ENCODE data around the gene ADORA2A. TPM values are rescaled to one million over a fixed set of nuclear protein-coding genes. Genes with fewer than 3 reads are reported as not detected.

ADORA2A gene
- polyA plus RNA-seq, 2 of the 4 experiments (the other 2 are of a cell fraction), result 0.48 to 1.8 TPM

GRCh38 chr22:24419475-24419850, 7.9 kb upstream of the ADORA2A start:
- Histone ChIP-seq H3K4me1 (no peaks in the 10 kb centered on the region), H3K4me2 (no peak overlapping the region), H3K4me3 (no peak overlapping the region), H3K9me3 (no peaks in the 10 kb centered on the region), H3K27ac (no peak overlapping the region)
- FAIRE-seq (no peak), DNase-seq (ENCODE audit: low read depth in 1 of 2, low spot score in 1 of 2) (no peak), ATAC-seq (no peak)
- CTCF ChIA-PET, result interaction anchor here (1.0 to 3.6 kb wide), 2 partner anchors 86 to 102 kb away, joined by 5 to 32 read pairs; no protein-coding TSS in a partner anchor
- 67% methylated on average over 3 of the region's 7 CpGs for WGBS (ENCODE audit: missing lambda C conversion rate)
- POLR2A ChIA-PET, result no interaction called here
- TF ChIP-seq ZC3H11A (IDR thresholded peaks at IDR 0.05), result no peak
- no peak for TF ChIP-seq CHD2 (IDR thresholded peaks at IDR 0.05; ENCODE audit: low read length, partially characterized antibody)
- TF ChIP-seq, protein P1, sequence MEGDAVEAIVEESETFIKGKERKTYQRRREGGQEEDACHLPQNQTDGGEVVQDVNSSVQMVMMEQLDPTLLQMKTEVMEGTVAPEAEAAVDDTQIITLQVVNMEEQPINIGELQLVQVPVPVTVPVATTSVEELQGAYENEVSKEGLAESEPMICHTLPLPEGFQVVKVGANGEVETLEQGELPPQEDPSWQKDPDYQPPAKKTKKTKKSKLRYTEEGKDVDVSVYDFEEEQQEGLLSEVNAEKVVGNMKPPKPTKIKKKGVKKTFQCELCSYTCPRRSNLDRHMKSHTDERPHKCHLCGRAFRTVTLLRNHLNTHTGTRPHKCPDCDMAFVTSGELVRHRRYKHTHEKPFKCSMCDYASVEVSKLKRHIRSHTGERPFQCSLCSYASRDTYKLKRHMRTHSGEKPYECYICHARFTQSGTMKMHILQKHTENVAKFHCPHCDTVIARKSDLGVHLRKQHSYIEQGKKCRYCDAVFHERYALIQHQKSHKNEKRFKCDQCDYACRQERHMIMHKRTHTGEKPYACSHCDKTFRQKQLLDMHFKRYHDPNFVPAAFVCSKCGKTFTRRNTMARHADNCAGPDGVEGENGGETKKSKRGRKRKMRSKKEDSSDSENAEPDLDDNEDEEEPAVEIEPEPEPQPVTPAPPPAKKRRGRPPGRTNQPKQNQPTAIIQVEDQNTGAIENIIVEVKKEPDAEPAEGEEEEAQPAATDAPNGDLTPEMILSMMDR (IDR thresholded peaks at IDR 0.05), result no peak
- TF ChIP-seq HOXB13 (CRISPR knock-in tag; IDR thresholded peaks at IDR 0.05; ENCODE audit: low read depth), result no peak
- TF ChIP-seq HEYL (CRISPR knock-in tag; IDR thresholded peaks at IDR 0.05), result no peak
- no peak for TF ChIP-seq ESRRA (IDR thresholded peaks at IDR 0.05; ENCODE audit: borderline replicate concordance, low read length)
- no peak for TF ChIP-seq ATOH8 (CRISPR knock-in tag; IDR thresholded peaks at IDR 0.05; ENCODE audit: low read depth)
- no peak for TF ChIP-seq JUN (IDR thresholded peaks at IDR 0.05)
- TF ChIP-seq ZNF302 (CRISPR knock-in tag; IDR thresholded peaks at IDR 0.05), result no peak
- no peak for TF ChIP-seq EHMT2 (IDR thresholded peaks at IDR 0.05; ENCODE audit: low read depth)
- TF ChIP-seq REST (IDR thresholded peaks at IDR 0.05), result no peak
- TF ChIP-seq POLR2A (IDR thresholded peaks at IDR 0.05; ENCODE audit: low read length), result no peak
- TF ChIP-seq MAX (IDR thresholded peaks at IDR 0.05), result no peak

GRCh38 chr22:24420072-24420976, 7.1 kb upstream of the ADORA2A start:
- FAIRE-seq, result no peak

More at GRCh38 chr22:24420072-24420976, 7.1 kb upstream of the ADORA2A start:
- POLR2A ChIA-PET, result no interaction called here
- WGBS (ENCODE audit: missing lambda C conversion rate), result 81% methylated on average over 4 of the region's 18 CpGs
- DNase-seq (ENCODE audit: low read depth in 1 of 2, low spot score in 1 of 2), result no peak
- TF ChIP-seq, protein P2, sequence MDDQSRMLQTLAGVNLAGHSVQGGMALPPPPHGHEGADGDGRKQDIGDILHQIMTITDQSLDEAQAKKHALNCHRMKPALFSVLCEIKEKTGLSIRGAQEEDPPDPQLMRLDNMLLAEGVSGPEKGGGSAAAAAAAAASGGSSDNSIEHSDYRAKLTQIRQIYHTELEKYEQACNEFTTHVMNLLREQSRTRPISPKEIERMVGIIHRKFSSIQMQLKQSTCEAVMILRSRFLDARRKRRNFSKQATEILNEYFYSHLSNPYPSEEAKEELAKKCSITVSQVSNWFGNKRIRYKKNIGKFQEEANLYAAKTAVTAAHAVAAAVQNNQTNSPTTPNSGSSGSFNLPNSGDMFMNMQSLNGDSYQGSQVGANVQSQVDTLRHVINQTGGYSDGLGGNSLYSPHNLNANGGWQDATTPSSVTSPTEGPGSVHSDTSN (IDR thresholded peaks at IDR 0.05), result no peak
- no peak for TF ChIP-seq CBX8 (IDR thresholded peaks at IDR 0.05)
- no peak for TF ChIP-seq MAX (IDR thresholded peaks at IDR 0.05)
- TF ChIP-seq ZSCAN20 (CRISPR knock-in tag; IDR thresholded peaks at IDR 0.05), result no peak
- no peak for TF ChIP-seq BHLHE40 (IDR thresholded peaks at IDR 0.05; ENCODE audit: low read depth, low read length)
- TF ChIP-seq, protein P3, sequence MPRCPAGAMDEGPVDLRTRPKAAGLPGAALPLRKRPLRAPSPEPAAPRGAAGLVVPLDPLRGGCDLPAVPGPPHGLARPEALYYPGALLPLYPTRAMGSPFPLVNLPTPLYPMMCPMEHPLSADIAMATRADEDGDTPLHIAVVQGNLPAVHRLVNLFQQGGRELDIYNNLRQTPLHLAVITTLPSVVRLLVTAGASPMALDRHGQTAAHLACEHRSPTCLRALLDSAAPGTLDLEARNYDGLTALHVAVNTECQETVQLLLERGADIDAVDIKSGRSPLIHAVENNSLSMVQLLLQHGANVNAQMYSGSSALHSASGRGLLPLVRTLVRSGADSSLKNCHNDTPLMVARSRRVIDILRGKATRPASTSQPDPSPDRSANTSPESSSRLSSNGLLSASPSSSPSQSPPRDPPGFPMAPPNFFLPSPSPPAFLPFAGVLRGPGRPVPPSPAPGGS (IDR thresholded peaks at IDR 0.05), result no peak
- no peak for TF ChIP-seq NR3C1 (IDR thresholded peaks at IDR 0.05)
- TF ChIP-seq ESRRA (IDR thresholded peaks at IDR 0.05; ENCODE audit: borderline replicate concordance, low read length), result no peak
- no peak for TF ChIP-seq KDM1A (IDR thresholded peaks at IDR 0.05; ENCODE audit: low read depth)
- no peak for TF ChIP-seq EHF (CRISPR knock-in tag; IDR thresholded peaks at IDR 0.05)
- TF ChIP-seq KDM5A (IDR thresholded peaks at IDR 0.05), result no peak
- no peak for TF ChIP-seq POLR2A (IDR thresholded peaks at IDR 0.05; ENCODE audit: low read length)
- TF ChIP-seq FOSB (CRISPR knock-in tag; IDR thresholded peaks at IDR 0.05), result no peak
- Histone ChIP-seq H3K4me3 (no peak overlapping the region), H3K4me2 (no peak overlapping the region), H3K27ac (no peak overlapping the region), H3K4me1 (no peaks in the 10 kb centered on the region), H3K9me3 (no peaks in the 10 kb centered on the region)
- ATAC-seq, result peak; percentile 18 to 21; a peak in 4 of 6 replicates
- CTCF ChIA-PET, result interaction anchor here (0.6 to 3.6 kb wide), 4 partner anchors 86 to 108 kb away, joined by 3 to 32 read pairs (median 4); no protein-coding TSS in a partner anchor

Measured in A549 (cell line).